ENCODE results near the gene LOC128125822.

Gene LOC128125822

GRCh38 chr6:63578757-63579156 is 6.5 kb downstream of the LOC128125822 start:
- no peak overlapping the region for H3K4me3 ChIP-seq
- no peaks in the 10 kb centered on the region for H3K9me3 ChIP-seq
- no peak for TF ChIP-seq POLR2A (IDR thresholded peaks at IDR 0.05)
- TF ChIP-seq, protein P1, sequence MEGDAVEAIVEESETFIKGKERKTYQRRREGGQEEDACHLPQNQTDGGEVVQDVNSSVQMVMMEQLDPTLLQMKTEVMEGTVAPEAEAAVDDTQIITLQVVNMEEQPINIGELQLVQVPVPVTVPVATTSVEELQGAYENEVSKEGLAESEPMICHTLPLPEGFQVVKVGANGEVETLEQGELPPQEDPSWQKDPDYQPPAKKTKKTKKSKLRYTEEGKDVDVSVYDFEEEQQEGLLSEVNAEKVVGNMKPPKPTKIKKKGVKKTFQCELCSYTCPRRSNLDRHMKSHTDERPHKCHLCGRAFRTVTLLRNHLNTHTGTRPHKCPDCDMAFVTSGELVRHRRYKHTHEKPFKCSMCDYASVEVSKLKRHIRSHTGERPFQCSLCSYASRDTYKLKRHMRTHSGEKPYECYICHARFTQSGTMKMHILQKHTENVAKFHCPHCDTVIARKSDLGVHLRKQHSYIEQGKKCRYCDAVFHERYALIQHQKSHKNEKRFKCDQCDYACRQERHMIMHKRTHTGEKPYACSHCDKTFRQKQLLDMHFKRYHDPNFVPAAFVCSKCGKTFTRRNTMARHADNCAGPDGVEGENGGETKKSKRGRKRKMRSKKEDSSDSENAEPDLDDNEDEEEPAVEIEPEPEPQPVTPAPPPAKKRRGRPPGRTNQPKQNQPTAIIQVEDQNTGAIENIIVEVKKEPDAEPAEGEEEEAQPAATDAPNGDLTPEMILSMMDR (IDR thresholded peaks at IDR 0.05), result no peak
- no peaks in the 10 kb centered on the region for H3K27me3 ChIP-seq
- no peak overlapping the region for H3K27ac ChIP-seq
- no peak for DNase-seq
- H3K36me3 ChIP-seq, result peaks cover 0 to 52% (median 0%) of the 10 kb centered on the region in 3 donors
- peaks cover 0 to 12% (median 0%) of the 10 kb centered on the region in 4 donors for H3K4me1 ChIP-seq

DNA sequence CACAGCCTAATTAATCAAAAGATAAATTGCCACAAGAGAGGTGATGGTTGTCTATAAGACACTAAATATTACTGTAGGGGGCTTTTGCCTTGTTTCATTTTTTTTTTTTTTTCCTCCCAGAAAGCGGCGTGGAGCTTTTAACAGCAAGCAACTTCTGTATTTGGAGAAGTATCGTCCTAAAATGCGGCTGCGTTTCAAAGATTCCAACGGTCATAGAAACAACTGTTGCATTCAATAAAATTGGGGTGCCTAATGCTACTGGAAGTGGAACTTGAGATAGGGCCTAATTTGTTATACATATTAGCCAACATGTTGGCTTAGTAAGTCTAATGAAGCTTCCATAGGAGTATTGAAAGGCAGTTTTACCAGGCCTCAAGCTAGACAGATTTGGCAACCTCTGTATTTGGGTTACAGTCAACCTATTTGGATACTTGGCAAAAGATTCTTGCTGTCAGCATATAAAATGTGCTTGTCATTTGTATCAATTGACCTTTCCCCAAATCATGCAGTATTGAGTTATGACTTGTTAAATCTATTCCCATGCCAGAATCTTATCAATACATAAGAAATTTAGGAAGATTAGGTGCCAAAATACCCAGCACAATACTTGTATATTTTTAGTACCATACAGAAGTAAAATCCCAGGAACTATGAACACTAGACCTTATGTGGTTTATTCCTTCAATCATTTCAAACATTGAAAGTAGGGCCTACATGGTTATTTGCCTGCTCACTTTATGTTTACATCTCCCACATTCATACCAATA is 7.8 kb downstream of the LOC128125822 start:
- H3K27ac ChIP-seq, result no peak overlapping the region
- H3K27me3 ChIP-seq, result no peaks in the 10 kb centered on the region
- TF ChIP-seq POLR2A (IDR thresholded peaks at IDR 0.05), result no peak
- TF ChIP-seq, protein P1 (IDR thresholded peaks at IDR 0.05), result no peak
- no peak overlapping the region for H3K4me3 ChIP-seq
- no peaks in the 10 kb centered on the region for H3K9me3 ChIP-seq
- no peak for DNase-seq
- H3K36me3 ChIP-seq, result peaks cover 0 to 52% (median 0%) of the 10 kb centered on the region in 3 donors
- peaks cover 0 to 3% (median 0%) of the 10 kb centered on the region in 4 donors for H3K4me1 ChIP-seq

DNA sequence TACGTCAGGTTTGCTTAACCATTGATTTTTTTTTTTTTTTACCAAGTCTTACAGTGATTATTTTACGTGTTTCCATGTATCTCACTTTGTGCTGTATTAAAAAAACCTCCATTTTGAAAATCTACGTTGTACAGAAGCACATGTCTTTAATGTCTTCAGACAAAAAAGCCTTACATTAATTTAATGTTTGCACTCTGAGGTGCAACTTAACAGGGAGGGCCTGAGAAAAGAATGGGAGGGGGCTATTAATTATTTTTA is 8.4 kb downstream of the LOC128125822 start:
- no peaks in the 10 kb centered on the region for H3K27me3 ChIP-seq
- H3K27ac ChIP-seq, result no peak overlapping the region
- H3K9me3 ChIP-seq, result no peaks in the 10 kb centered on the region
- no peaks in the 10 kb centered on the region for H3K4me1 ChIP-seq
- no peak for TF ChIP-seq POLR2A (IDR thresholded peaks at IDR 0.05)
- H3K4me3 ChIP-seq, result no peak overlapping the region
- no peak for DNase-seq
- H3K36me3 ChIP-seq, result peaks cover 0 to 52% (median 0%) of the 10 kb centered on the region in 3 donors

DNA sequence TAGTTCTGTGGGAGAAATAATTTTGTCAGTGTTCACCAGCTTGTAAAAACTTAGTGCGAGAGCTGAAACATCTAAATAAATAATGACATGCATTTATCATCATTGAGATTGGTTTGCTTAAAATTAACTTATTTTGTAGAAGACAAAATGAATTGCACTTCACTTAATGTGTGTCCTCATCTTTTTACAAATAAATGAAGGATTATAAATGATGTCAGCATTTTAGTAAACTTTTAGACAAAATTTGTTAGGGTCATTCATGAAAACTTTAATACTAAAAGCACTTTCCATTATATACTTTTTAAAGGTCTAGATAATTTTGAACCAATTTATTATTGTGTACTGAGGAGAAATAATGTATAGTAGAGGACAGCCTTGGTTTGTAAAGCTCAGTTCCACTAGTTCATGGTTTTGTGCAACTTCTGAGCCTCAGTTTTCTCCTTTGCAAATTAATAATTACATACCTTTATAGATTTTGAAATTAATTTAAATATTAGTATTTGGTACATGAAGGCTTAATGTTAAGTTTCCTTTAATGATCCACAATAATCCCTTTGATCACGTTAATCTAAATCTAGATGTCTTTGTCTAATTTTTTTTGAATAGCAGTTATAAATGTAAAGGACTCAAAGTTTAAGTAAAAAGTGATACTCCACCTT is 9.2 kb downstream of the LOC128125822 start:
- Histone ChIP-seq H3K4me3 (no peak overlapping the region), H3K27ac (no peak overlapping the region), H3K4me1 (no peaks in the 10 kb centered on the region), H3K36me3 (peaks cover 0 to 49% (median 0%) of the 10 kb centered on the region in 3 donors), H3K27me3 (no peaks in the 10 kb centered on the region), H3K9me3 (no peaks in the 10 kb centered on the region)
- DNase-seq, result no peak
- TF ChIP-seq, protein P1 (IDR thresholded peaks at IDR 0.05), result no peak
- no peak for TF ChIP-seq POLR2A (IDR thresholded peaks at IDR 0.05)

DNA sequence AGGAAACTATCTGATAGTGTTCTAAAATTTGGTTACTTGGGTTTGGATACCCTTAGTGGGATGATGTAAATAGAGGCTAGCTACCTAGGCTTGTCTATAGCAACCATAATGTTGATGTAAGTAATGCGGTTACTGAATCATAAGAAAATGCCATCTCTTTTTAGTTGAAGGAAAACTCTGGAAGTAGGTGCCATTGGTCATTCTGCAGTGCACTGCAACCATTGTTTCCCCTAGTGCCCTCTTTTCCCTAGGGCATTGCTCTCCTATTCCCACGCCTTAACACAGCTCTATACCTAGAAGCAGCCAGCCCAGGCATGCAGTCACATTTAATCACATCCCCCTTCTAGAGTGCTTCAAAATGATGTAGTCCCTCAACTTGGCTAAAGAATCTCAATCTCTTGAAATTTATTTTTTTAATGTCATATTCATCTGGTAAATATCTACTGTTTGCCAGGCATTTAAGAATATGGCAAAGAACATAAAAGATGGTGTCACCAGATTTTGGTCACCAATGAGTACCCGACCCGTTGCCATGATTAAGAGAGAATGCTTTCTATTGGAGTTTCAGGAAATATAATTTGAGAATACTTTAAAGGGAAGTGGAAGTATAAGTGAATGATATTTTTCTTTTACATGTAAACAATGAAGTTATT is 10.4 kb downstream of the LOC128125822 start:
- Histone ChIP-seq H3K4me3 (no peak overlapping the region), H3K27me3 (no peaks in the 10 kb centered on the region), H3K27ac (no peak overlapping the region), H3K4me1 (no peaks in the 10 kb centered on the region), H3K36me3 (peaks cover 0 to 37% (median 0%) of the 10 kb centered on the region in 3 donors), H3K9me3 (no peaks in the 10 kb centered on the region)
- no peak for TF ChIP-seq POLR2A (IDR thresholded peaks at IDR 0.05)
- TF ChIP-seq, protein P1 (IDR thresholded peaks at IDR 0.05), result no peak
- no peak for DNase-seq

DNA sequence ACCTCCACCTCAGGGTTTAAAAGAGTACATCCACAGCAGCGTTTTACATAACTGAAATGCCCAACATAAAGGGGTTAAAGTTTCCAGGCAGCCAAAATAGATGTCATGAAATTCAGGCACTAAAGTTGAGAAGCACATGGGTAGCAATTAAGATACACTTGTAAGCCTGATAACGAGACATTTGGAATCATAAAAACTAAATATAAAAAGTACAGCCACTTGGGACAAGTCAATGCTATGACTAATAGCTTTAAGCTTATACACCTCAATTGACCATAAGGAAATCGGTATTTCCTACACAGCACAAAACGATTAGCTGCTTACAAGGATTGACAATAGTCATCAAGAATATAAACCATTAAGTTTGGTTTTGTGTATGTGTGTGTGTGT is 11.8 kb downstream of the LOC128125822 start:
- DNase-seq, result no peak
- no peak overlapping the region for H3K4me3 ChIP-seq
- H3K27me3 ChIP-seq, result no peaks in the 10 kb centered on the region
- H3K27ac ChIP-seq, result no peak overlapping the region
- no peaks in the 10 kb centered on the region for H3K4me1 ChIP-seq
- no peaks in the 10 kb centered on the region for H3K9me3 ChIP-seq
- peaks cover 0 to 23% (median 0%) of the 10 kb centered on the region in 3 donors for H3K36me3 ChIP-seq
- TF ChIP-seq POLR2A (IDR thresholded peaks at IDR 0.05), result no peak
- TF ChIP-seq, protein P1 (IDR thresholded peaks at IDR 0.05), result no peak

Data from Peyer's patch (tissue), 4 donors.